HG03521 (cell line): ENCODE data around the gene ATP5PD.

Experiments
- ATAC-seq: cut with Tn5 transposase; IDR thresholded peaks from one replicate; pipeline ENCODE4 v1.9.1; 2021; ENCODE audit warnings: mild to moderate bottlenecking, moderate library complexity; ENCODE audit not compliant: unreplicated experiment

The ATP5PD gene

DNA sequence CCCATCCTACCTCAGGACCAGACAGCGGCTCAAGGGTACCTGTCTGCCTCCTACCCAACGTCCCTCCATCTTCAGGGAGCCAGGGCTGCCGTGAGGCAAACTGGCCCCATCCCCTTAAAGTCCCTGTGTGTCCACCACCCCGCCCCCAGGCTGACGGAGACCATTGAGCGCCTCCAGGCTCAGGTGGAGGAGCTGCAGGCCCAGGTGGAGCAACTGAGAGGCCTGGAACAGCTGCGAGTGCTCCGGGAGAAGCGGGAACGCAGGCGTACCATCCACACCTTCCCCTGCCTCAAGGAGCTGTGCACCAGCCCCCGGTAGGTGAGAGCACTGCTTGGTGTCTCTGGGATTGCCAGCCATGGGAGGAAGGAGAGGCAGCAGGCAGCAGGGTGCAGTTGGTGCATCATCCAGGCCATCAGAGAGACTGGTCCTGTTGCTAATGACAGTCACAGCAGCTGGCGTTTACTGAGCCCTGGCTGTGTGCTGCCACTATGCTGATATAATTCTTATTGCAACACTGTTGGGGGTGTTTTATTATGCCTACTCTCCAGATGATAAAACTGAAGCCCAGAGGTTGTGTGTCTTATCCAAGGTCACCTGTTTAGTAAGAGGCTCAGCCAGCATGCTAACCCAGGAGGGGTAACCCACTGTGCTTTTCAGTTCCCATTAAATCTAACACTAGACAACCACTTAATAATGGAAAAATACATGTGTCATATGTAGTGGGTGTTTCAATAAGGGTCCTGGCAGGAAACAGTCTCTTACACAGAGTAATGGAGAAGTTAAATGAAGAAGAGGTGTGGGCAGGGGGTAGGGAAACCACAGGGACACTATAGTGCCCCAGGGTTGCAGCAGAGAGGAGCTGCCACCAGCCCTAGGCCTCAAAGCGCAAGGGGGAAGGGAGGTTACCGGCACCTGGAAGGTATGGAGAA is 44.6 kb downstream of the ATP5PD start:
- no peak for ATAC-seq

DNA sequence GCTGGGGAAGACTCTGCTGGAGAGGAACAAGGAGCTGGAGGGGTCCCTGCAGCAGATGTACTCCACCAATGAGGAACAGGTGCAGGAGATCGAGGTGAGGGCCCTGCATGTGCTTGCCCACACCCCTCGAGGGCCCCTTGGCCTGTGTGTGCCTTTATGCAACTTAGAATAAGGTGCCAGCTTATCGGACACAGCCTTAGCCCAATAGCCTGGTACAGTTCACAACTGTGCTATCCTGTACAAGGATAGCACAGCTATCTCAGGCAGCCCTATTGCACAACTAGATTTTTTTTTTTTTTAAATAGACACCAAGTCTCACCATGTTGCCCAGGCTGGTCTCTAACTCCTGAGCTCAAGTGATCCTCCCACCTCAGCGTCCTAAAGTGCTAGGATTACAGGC is 47.2 kb downstream of the ATP5PD start:
- no peak for ATAC-seq

DNA sequence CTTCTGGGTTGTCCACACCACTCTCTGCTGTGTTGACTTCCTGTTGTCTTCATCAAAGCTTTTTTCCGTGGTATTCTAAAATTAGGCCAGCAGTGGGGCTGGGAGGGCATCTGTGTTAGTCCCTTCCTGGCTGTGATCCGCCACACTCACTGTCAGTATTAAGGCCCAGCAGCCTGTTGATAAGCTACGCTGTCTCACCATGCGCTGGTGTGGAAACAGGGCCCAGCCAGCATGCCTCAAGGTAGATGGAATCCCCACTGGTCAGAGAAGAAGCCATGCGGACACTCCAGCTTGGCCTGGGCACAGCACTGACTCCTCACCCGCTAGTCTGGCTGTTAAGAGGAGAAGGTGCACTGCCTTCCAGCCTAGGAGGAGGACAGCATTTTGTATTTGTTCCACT is 48.0 kb downstream of the ATP5PD start:
- ATAC-seq: no peak

- ATAC-seq: no peak
Observed at GRCh38 chr17:74995847-74996246, 50.9 kb downstream of the ATP5PD start.

DNA sequence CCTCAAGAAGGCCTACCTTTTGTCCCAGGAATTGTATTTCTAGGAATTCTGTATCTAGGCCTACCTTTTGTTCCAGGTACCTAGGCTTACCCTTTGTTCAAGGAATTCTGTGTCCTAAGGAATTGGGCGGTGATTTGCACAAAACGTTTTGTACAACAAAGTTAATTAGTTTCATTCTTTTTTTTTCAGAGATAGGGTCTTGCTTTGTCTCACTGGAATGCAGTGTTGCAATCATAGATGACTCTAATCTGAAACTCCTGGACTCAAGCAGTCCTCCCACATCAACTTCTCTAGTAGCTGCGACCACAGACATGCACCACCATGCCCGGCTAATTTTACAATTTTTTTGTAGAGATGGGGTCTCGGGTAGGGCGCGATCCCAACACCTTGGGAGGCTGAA is 52.3 kb downstream of the ATP5PD start:
- ATAC-seq: no peak

DNA sequence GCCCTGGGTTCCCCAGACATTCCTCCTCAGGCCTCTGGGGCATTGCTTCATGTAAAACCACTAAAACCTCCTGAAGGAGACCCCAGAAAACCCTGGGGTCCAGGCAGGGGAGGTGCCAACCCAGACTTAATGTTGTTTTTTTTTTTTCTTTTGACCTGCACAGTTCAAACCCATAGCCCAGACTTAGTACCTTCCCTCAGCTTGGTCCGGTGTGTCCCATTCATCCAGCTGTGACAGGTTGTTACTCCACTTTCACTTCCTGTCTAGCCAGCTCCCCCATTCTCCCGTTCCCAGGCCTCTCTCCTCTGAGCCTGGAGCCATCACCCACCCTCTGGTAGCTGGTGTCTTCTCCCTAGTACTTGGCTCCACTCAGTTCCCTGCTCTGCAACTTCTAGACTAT is 54.5 kb downstream of the ATP5PD start:
- no peak for ATAC-seq

GRCh38 chr17:74990581-74991105 is 56.1 kb downstream of the ATP5PD start:
- no peak for ATAC-seq
